ENCODE results near the gene LRBA.

LRBA gene

GRCh38 chr4:150888625-150889024 lies 126.5 kb downstream of the LRBA start:
- TF ChIP-seq EZH2phosphoT487 (IDR thresholded peaks at IDR 0.05; ENCODE audit: low read length) (no peak), CTCF (IDR thresholded peaks at IDR 0.05; ENCODE audit: low read length) (no peak), EZH2 (optimal IDR thresholded peaks at IDR 0.05; ENCODE audit: low read depth, low read length) (no peak)
- no peaks in the 10 kb centered on the region for H3K9me3 ChIP-seq (replicated peaks; ENCODE audit: insufficient read depth, low read length)
- DNase-seq = no peak
- H4K20me1 ChIP-seq (ENCODE audit: insufficient read depth, low read length) = no peaks in the 10 kb centered on the region
- H3K9ac ChIP-seq (ENCODE audit: low read length) = no peak overlapping the region
- H3F3A ChIP-seq (ENCODE audit: insufficient read depth, low read length) = no peaks in the 10 kb centered on the region; the same call in 1 of the 2 replicates
- H3K79me2 ChIP-seq (ENCODE audit: low read length) = no peaks in the 10 kb centered on the region
- H3K9me2 ChIP-seq (replicated peaks; ENCODE audit: insufficient read depth, low read length) = no peaks in the 10 kb centered on the region
- no peaks in the 10 kb centered on the region for H3K27me3 ChIP-seq (replicated peaks; ENCODE audit: insufficient read depth, low read length)
- no peak overlapping the region for H3K4me3 ChIP-seq (ENCODE audit: low read length)
- no peak overlapping the region for H3K4me2 ChIP-seq (ENCODE audit: low read depth, low read length)
- H2AFZ ChIP-seq (ENCODE audit: low read length) = no peak overlapping the region
- H3K36me3 ChIP-seq (replicated peaks; ENCODE audit: insufficient read depth, low read length) = no peaks in the 10 kb centered on the region
- H3K27ac ChIP-seq (ENCODE audit: low read length) = no peak overlapping the region
- no peaks in the 10 kb centered on the region for H3K4me1 ChIP-seq (ENCODE audit: low read length)

- Histone ChIP-seq H3K79me2 (ENCODE audit: low read length) (no peaks in the 10 kb centered on the region), H3K9me3 (replicated peaks; ENCODE audit: insufficient read depth, low read length) (no peaks in the 10 kb centered on the region), H3K4me2 (ENCODE audit: low read depth, low read length) (no peak overlapping the region), H3F3A (ENCODE audit: insufficient read depth, low read length) (no peaks in the 10 kb centered on the region; the same call in 1 of the 2 replicates), H3K9ac (ENCODE audit: low read length) (no peak overlapping the region), H3K36me3 (replicated peaks; ENCODE audit: insufficient read depth, low read length) (no peaks in the 10 kb centered on the region), H3K4me3 (ENCODE audit: low read length) (no peak overlapping the region), H3K4me1 (ENCODE audit: low read length) (no peaks in the 10 kb centered on the region), H2AFZ (ENCODE audit: low read length) (no peak overlapping the region), H3K27me3 (replicated peaks; ENCODE audit: insufficient read depth, low read length) (no peaks in the 10 kb centered on the region), H3K9me2 (replicated peaks; ENCODE audit: insufficient read depth, low read length) (no peaks in the 10 kb centered on the region), H3K27ac (ENCODE audit: low read length) (no peak overlapping the region), H4K20me1 (ENCODE audit: insufficient read depth, low read length) (no peaks in the 10 kb centered on the region)
- no peak for DNase-seq
- TF ChIP-seq EZH2 (optimal IDR thresholded peaks at IDR 0.05; ENCODE audit: low read depth, low read length) (no peak), EZH2phosphoT487 (IDR thresholded peaks at IDR 0.05; ENCODE audit: low read length) (no peak), CTCF (IDR thresholded peaks at IDR 0.05; ENCODE audit: low read length) (no peak)
These were observed 126.9 kb downstream of the LRBA start for GRCh38 chr4:150888217-150888616.

- no peak overlapping the region for H3K9ac ChIP-seq (ENCODE audit: low read length)
- no peaks in the 10 kb centered on the region; the same call in 1 of the 2 replicates for H3F3A ChIP-seq (ENCODE audit: insufficient read depth, low read length)
- H3K4me2 ChIP-seq (ENCODE audit: low read depth, low read length) = no peak overlapping the region
- H3K9me2 ChIP-seq (replicated peaks; ENCODE audit: insufficient read depth, low read length) = no peaks in the 10 kb centered on the region
- H3K27me3 ChIP-seq (replicated peaks; ENCODE audit: insufficient read depth, low read length) = no peaks in the 10 kb centered on the region
- no peak for DNase-seq
- TF ChIP-seq EZH2phosphoT487 (IDR thresholded peaks at IDR 0.05; ENCODE audit: low read length) = no peak
- no peak for TF ChIP-seq CTCF (IDR thresholded peaks at IDR 0.05; ENCODE audit: low read length)
- TF ChIP-seq EZH2 (optimal IDR thresholded peaks at IDR 0.05; ENCODE audit: low read depth, low read length) = no peak
- H4K20me1 ChIP-seq (ENCODE audit: insufficient read depth, low read length) = no peaks in the 10 kb centered on the region
- H3K79me2 ChIP-seq (ENCODE audit: low read length) = no peaks in the 10 kb centered on the region
- no peak overlapping the region for H3K27ac ChIP-seq (ENCODE audit: low read length)
- no peaks in the 10 kb centered on the region for H3K9me3 ChIP-seq (replicated peaks; ENCODE audit: insufficient read depth, low read length)
- H3K36me3 ChIP-seq (replicated peaks; ENCODE audit: insufficient read depth, low read length) = no peaks in the 10 kb centered on the region
- H2AFZ ChIP-seq (ENCODE audit: low read length) = no peak overlapping the region
- H3K4me3 ChIP-seq (ENCODE audit: low read length) = no peak overlapping the region
- no peaks in the 10 kb centered on the region for H3K4me1 ChIP-seq (ENCODE audit: low read length)
These were observed 128.5 kb downstream of the LRBA start for GRCh38 chr4:150886597-150886996.

All from MM.1S (cell line).